Measurements from ENCODE around the gene ALKBH2.
"Not testable (repeated sequence)": the region's sequence is repeated elsewhere in the genome, so short reads cannot be mapped to it uniquely, and the experiment has no call there.

The ALKBH2 gene

GRCh38 chr12:109057376-109057775, 35.9 kb downstream of the ALKBH2 start:
- H3K36me3 ChIP-seq (ENCODE audit: control insufficient read depth, low read depth, low read length), result no peaks in the 10 kb centered on the region
- no peaks in the 10 kb centered on the region for H3K9me3 ChIP-seq (ENCODE audit: control insufficient read depth, low read depth, low read length)
- no peaks in the 10 kb centered on the region for H3K27me3 ChIP-seq (ENCODE audit: control insufficient read depth, insufficient read depth, low read length)
- no peak overlapping the region for H3K27ac ChIP-seq (ENCODE audit: low read length)
- H3K4me1 ChIP-seq (ENCODE audit: control insufficient read depth, low read depth, low read length), result peaks cover 5% of the 10 kb centered on the region
- no peak overlapping the region for H3K4me3 ChIP-seq (ENCODE audit: low read length)
- H3K9ac ChIP-seq (ENCODE audit: low read length), result no peak overlapping the region

GRCh38 chr12:109056891-109057290, 36.4 kb downstream of the ALKBH2 start:
- Histone ChIP-seq H3K4me1 (ENCODE audit: control insufficient read depth, low read depth, low read length) (peaks cover 5% of the 10 kb centered on the region), H3K9ac (ENCODE audit: low read length) (no peak overlapping the region), H3K27ac (ENCODE audit: low read length) (no peak overlapping the region), H3K27me3 (ENCODE audit: control insufficient read depth, insufficient read depth, low read length) (no peaks in the 10 kb centered on the region), H3K9me3 (ENCODE audit: control insufficient read depth, low read depth, low read length) (no peaks in the 10 kb centered on the region), H3K4me3 (ENCODE audit: low read length) (no peak overlapping the region), H3K36me3 (ENCODE audit: control insufficient read depth, low read depth, low read length) (no peaks in the 10 kb centered on the region)

- H3K36me3 ChIP-seq (ENCODE audit: control insufficient read depth, low read depth, low read length), result no peaks in the 10 kb centered on the region
- peaks cover 5% of the 10 kb centered on the region for H3K4me1 ChIP-seq (ENCODE audit: control insufficient read depth, low read depth, low read length)
- H3K27me3 ChIP-seq (ENCODE audit: control insufficient read depth, insufficient read depth, low read length), result no peaks in the 10 kb centered on the region
- H3K27ac ChIP-seq (ENCODE audit: low read length), result no peak overlapping the region
- H3K9me3 ChIP-seq (ENCODE audit: control insufficient read depth, low read depth, low read length), result no peaks in the 10 kb centered on the region
- H3K4me3 ChIP-seq (ENCODE audit: low read length), result no peak overlapping the region
- H3K9ac ChIP-seq (ENCODE audit: low read length), result no peak overlapping the region
Measured at GRCh38 chr12:109054520-109054919, 38.8 kb downstream of the ALKBH2 start.

- not testable (repeated sequence) for H3K27me3 ChIP-seq (ENCODE audit: control insufficient read depth, insufficient read depth, low read length); H3K36me3 ChIP-seq (ENCODE audit: control insufficient read depth, low read depth, low read length); H3K9ac ChIP-seq (ENCODE audit: low read length); H3K9me3 ChIP-seq (ENCODE audit: control insufficient read depth, low read depth, low read length); H3K27ac ChIP-seq (ENCODE audit: low read length); H3K4me1 ChIP-seq (ENCODE audit: control insufficient read depth, low read depth, low read length); H3K4me3 ChIP-seq (ENCODE audit: low read length)
Measured at GRCh38 chr12:109054124-109054513, 39.2 kb downstream of the ALKBH2 start.

- peak overlapping the region; percentile 55 for H3K9ac ChIP-seq (ENCODE audit: low read length)
- H3K27me3 ChIP-seq (ENCODE audit: control insufficient read depth, insufficient read depth, low read length), result no peaks in the 10 kb centered on the region
- no peaks in the 10 kb centered on the region for H3K9me3 ChIP-seq (ENCODE audit: control insufficient read depth, low read depth, low read length)
- H3K36me3 ChIP-seq (ENCODE audit: control insufficient read depth, low read depth, low read length), result no peaks in the 10 kb centered on the region
- no peak overlapping the region for H3K27ac ChIP-seq (ENCODE audit: low read length)
- H3K4me1 ChIP-seq (ENCODE audit: control insufficient read depth, low read depth, low read length), result peaks cover 5% of the 10 kb centered on the region
- H3K4me3 ChIP-seq (ENCODE audit: low read length), result peak overlapping the region; percentile 80
Measured at GRCh38 chr12:109053382-109054123, 39.7 kb downstream of the ALKBH2 start.

GRCh38 chr12:109052414-109053323, 40.6 kb downstream of the ALKBH2 start, which contains the start of gene USP30:
Gene USP30, plus strand, starts transcription at chr12:109052576. Its CDS starts 103 bp downstream, at chr12:109052679.
- Histone ChIP-seq H3K9me3 (ENCODE audit: control insufficient read depth, low read depth, low read length) (no peaks in the 10 kb centered on the region), H3K27me3 (ENCODE audit: control insufficient read depth, insufficient read depth, low read length) (no peaks in the 10 kb centered on the region), H3K36me3 (ENCODE audit: control insufficient read depth, low read depth, low read length) (no peaks in the 10 kb centered on the region), H3K4me1 (ENCODE audit: control insufficient read depth, low read depth, low read length) (peaks cover 5% of the 10 kb centered on the region), H3K9ac (ENCODE audit: low read length) (peak within 1 kb of the TSS; percentile 55), H3K27ac (ENCODE audit: low read length) (no peak within 1 kb of the TSS), H3K4me3 (ENCODE audit: low read length) (peak within 1 kb of the TSS; percentile 80)

GRCh38 chr12:109052097-109052413, 41.2 kb downstream of the ALKBH2 start:
- H3K9ac ChIP-seq (ENCODE audit: low read length), result peak overlapping the region; percentile 16
- H3K36me3 ChIP-seq (ENCODE audit: control insufficient read depth, low read depth, low read length), result no peaks in the 10 kb centered on the region
- H3K27ac ChIP-seq (ENCODE audit: low read length), result no peak overlapping the region
- no peaks in the 10 kb centered on the region for H3K9me3 ChIP-seq (ENCODE audit: control insufficient read depth, low read depth, low read length)
- H3K4me3 ChIP-seq (ENCODE audit: low read length), result peak overlapping the region; percentile 80
- H3K4me1 ChIP-seq (ENCODE audit: control insufficient read depth, low read depth, low read length), result peaks cover 5% of the 10 kb centered on the region
- no peaks in the 10 kb centered on the region for H3K27me3 ChIP-seq (ENCODE audit: control insufficient read depth, insufficient read depth, low read length)

- not testable (repeated sequence) for H3K27ac ChIP-seq (ENCODE audit: low read length)
Measured at GRCh38 chr12:109049794-109050193, 43.5 kb downstream of the ALKBH2 start.

GRCh38 chr12:109048706-109049105, 44.6 kb downstream of the ALKBH2 start:
- H3K27me3 ChIP-seq (ENCODE audit: control insufficient read depth, insufficient read depth, low read length); H3K9me3 ChIP-seq (ENCODE audit: control insufficient read depth, low read depth, low read length); H3K4me3 ChIP-seq (ENCODE audit: low read length); H3K27ac ChIP-seq (ENCODE audit: low read length); H3K9ac ChIP-seq (ENCODE audit: low read length); H3K4me1 ChIP-seq (ENCODE audit: control insufficient read depth, low read depth, low read length); H3K36me3 ChIP-seq (ENCODE audit: control insufficient read depth, low read depth, low read length): not testable (repeated sequence)

More at GRCh38 chr12:109049794-109050193, 43.5 kb downstream of the ALKBH2 start:
- not testable (repeated sequence) for H3K4me1 ChIP-seq (ENCODE audit: control insufficient read depth, low read depth, low read length); H3K9ac ChIP-seq (ENCODE audit: low read length); H3K4me3 ChIP-seq (ENCODE audit: low read length); H3K27me3 ChIP-seq (ENCODE audit: control insufficient read depth, insufficient read depth, low read length); H3K9me3 ChIP-seq (ENCODE audit: control insufficient read depth, low read depth, low read length); H3K36me3 ChIP-seq (ENCODE audit: control insufficient read depth, low read depth, low read length)

- Histone ChIP-seq H3K36me3 (ENCODE audit: control insufficient read depth, low read depth, low read length) (no peaks in the 10 kb centered on the region), H3K4me1 (ENCODE audit: control insufficient read depth, low read depth, low read length) (no peaks in the 10 kb centered on the region), H3K4me3 (ENCODE audit: low read length) (no peak overlapping the region), H3K9ac (ENCODE audit: low read length) (no peak overlapping the region), H3K27me3 (ENCODE audit: control insufficient read depth, insufficient read depth, low read length) (peaks cover 7% of the 10 kb centered on the region), H3K27ac (ENCODE audit: low read length) (no peak overlapping the region), H3K9me3 (ENCODE audit: control insufficient read depth, low read depth, low read length) (no peaks in the 10 kb centered on the region)
Measured at GRCh38 chr12:109047081-109047805, 46.0 kb downstream of the ALKBH2 start.

- Histone ChIP-seq H3K36me3 (ENCODE audit: control insufficient read depth, low read depth, low read length) (no peaks in the 10 kb centered on the region), H3K4me1 (ENCODE audit: control insufficient read depth, low read depth, low read length) (no peaks in the 10 kb centered on the region), H3K9ac (ENCODE audit: low read length) (no peak overlapping the region), H3K27ac (ENCODE audit: low read length) (no peak overlapping the region), H3K27me3 (ENCODE audit: control insufficient read depth, insufficient read depth, low read length) (peaks cover 7% of the 10 kb centered on the region), H3K9me3 (ENCODE audit: control insufficient read depth, low read depth, low read length) (no peaks in the 10 kb centered on the region), H3K4me3 (ENCODE audit: low read length) (no peak overlapping the region)
Measured at GRCh38 chr12:109044241-109044640, 49.0 kb downstream of the ALKBH2 start.
